HG03521 (cell line): ENCODE results near the gene GNL2.

Experiments used
- ATAC-seq: cut with Tn5 transposase; IDR thresholded peaks from one replicate; pipeline ENCODE4 v1.9.1; 2021; ENCODE audit warnings: mild to moderate bottlenecking, moderate library complexity; ENCODE audit not compliant: unreplicated experiment

The GNL2 gene

GRCh38 chr1:37517569-37517968, 78.2 kb downstream of the GNL2 start:
- no peak for ATAC-seq
